Measurements from ENCODE around the gene CACNA2D2. TPM values are rescaled to one million over a fixed set of nuclear protein-coding genes. Genes with fewer than 3 reads are reported as not detected.

The CACNA2D2 gene
- total and polyA plus RNA-seq, 2 of the 4 experiments (the other 2 are of a cell fraction) = 0.15 TPM; not detected in 1

GRCh38 chr3:50551054-50551659 lies 47.7 kb upstream of the CACNA2D2 start:
- Histone ChIP-seq H2BK5ac (ENCODE audit: low read depth, low read length, poor library complexity, severe bottlenecking) (no peak overlapping the region), H2BK15ac (ENCODE audit: low read depth, low read length) (no peak overlapping the region), H3K79me1 (ENCODE audit: low read depth in 1 of 2, low read length in 2 of 2) (no peaks in the 10 kb centered on the region), H3K4me1 (ENCODE audit: control insufficient read depth, insufficient read depth, low read length) (no peaks in the 10 kb centered on the region), H2AK9ac (replicated peaks; ENCODE audit: low read depth, low read length, poor library complexity) (no peak overlapping the region), H4K8ac (ENCODE audit: low read depth in 2 of 2, low read length in 2 of 2) (no peak overlapping the region), H4K20me1 (ENCODE audit: insufficient read depth, low read length) (no peaks in the 10 kb centered on the region), H4K5ac (ENCODE audit: low read depth, low read length) (no peak overlapping the region), H3K4ac (ENCODE audit: low read depth, low read length) (no peak overlapping the region), H3K14ac (replicated peaks; ENCODE audit: low read depth, low read length) (no peak overlapping the region), H2BK120ac (ENCODE audit: low read depth, low read length) (no peak overlapping the region), H3K9ac (ENCODE audit: low read depth, low read length) (no peak overlapping the region), H3K56ac (ENCODE audit: extremely low read depth, insufficient read depth, low read length) (no peak overlapping the region), H2AK5ac (ENCODE audit: low read depth, low read length) (no peak overlapping the region), H3K23ac (ENCODE audit: low read depth, low read length) (no peak overlapping the region), H3K9me1 (ENCODE audit: insufficient read depth, low read length) (no peaks in the 10 kb centered on the region), H3K27me3 (ENCODE audit: control insufficient read depth, insufficient read depth, low read length) (peaks cover 37% of the 10 kb centered on the region), H3K4me2 (ENCODE audit: low read depth, low read length) (no peak overlapping the region), H2AFZ (replicated peaks; ENCODE audit: low read length, poor library complexity) (no peak overlapping the region), H3K4me3 (ENCODE audit: insufficient read depth, low read depth, low read length) (no peak overlapping the region), H3K18ac (ENCODE audit: low read depth, low read length) (no peak overlapping the region), H3K9me3 (ENCODE audit: control insufficient read depth, insufficient read depth, low read length) (no peaks in the 10 kb centered on the region), H3K27ac (ENCODE audit: insufficient read depth, low read length) (no peak overlapping the region), H3K36me3 (ENCODE audit: control insufficient read depth, insufficient read depth, low read length) (no peaks in the 10 kb centered on the region), H4K91ac (ENCODE audit: insufficient read depth, low read depth, low read length) (no peak overlapping the region), H2BK20ac (ENCODE audit: low read depth, low read length) (no peak overlapping the region)
- ChIA-PET POLR2A (ENCODE audit: unreplicated experiment) (no interaction called here), CTCF (no interaction called here)
- dilution Hi-C loops (cut with HindIII; ENCODE audit: low sequenced_read_pairs, unreplicated experiment) = no loop called here
- WGBS, 2 experiments (ENCODE audit: extremely low coverage in 2 of 2, insufficient read length in 1 of 2) = 0% methylated on average over 2 of the region's 9 CpGs; no CpG with 5 or more reads in 1 of the 2 experiments
- DNase-seq = no peak
- in situ Hi-C loops (cut with MboI; ENCODE audit: low sequenced_read_pairs) = no loop called here
- no TSS peak for BruUV-seq (replicated peaks)
- TF ChIP-seq RCOR1 (IDR thresholded peaks at IDR 0.05; ENCODE audit: insufficient replicate concordance, low read length) = no peak
- TF ChIP-seq CEBPB (IDR thresholded peaks at IDR 0.05; ENCODE audit: low read depth, low read length) = no peak
- no peak for TF ChIP-seq RAD21 (IDR thresholded peaks at IDR 0.05; ENCODE audit: low read length)
- no peak for TF ChIP-seq BHLHE40 (IDR thresholded peaks at IDR 0.05; ENCODE audit: low read depth, low read length)
- no peak for TF ChIP-seq MAFK (IDR thresholded peaks at IDR 0.05; ENCODE audit: low read depth, low read length)
- TF ChIP-seq CTCF (conservative IDR thresholded peaks at IDR 0.05; ENCODE audit: low read depth, low read length) = no peak
- TF ChIP-seq MXI1 (IDR thresholded peaks at IDR 0.05; ENCODE audit: borderline replicate concordance, low read depth, low read length) = no peak
- no peak for TF ChIP-seq SMC3 (IDR thresholded peaks at IDR 0.05; ENCODE audit: low read depth, low read length)
- TF ChIP-seq NFE2L2 (IDR thresholded peaks at IDR 0.05; ENCODE audit: low read depth, low read length) = no peak
- intact Hi-C loops (cut with micrococcal nuclease) = loop anchor here (2.0 kb wide), 1 partner anchor 204 kb away; no protein-coding TSS in a partner anchor
- no peak for ATAC-seq (ENCODE audit: low read depth)
